Superior temporal gyrus (tissue), 1 donor: ENCODE results near the gene MIPEP.

Source experiments
- DNase-seq: peaks from one replicate; pipeline ENCODE4 v3.0.0-alpha.2; 2016; ENCODE audit errors: extremely low spot score

MIPEP gene

DNA sequence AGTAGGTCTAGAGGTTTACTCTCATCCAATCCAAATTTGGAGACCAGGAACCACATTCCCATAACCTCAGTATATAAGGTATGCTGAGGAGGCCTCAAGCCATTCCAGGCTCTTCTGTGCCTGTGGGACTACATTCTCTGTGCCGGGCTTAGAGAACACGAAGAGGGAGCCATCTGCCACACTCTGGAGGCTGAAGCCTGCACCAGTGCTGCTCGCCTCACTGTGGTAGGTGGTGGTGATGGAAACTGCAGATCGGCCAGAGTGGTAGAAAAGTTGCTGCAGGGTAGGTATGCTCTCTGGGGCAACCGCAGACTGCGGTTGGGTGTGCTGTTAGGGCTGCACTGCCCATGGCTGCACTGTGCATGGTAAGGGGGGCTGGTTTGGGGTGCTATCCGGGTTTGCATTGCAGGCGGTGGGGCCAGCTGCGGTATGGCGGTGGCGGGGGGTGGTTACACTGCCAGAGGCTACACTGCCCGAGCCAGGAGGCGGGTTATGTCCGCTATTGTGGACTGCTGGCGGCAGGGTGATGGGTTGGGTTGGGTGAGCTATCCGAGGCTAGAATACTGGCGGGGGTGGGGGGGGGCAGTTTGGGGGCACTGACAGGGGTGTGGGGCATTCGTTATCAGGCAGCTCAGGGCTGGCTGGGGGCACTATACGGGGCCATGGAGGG lies 174.0 kb downstream of the MIPEP start:
- DNase-seq = no peak

DNA sequence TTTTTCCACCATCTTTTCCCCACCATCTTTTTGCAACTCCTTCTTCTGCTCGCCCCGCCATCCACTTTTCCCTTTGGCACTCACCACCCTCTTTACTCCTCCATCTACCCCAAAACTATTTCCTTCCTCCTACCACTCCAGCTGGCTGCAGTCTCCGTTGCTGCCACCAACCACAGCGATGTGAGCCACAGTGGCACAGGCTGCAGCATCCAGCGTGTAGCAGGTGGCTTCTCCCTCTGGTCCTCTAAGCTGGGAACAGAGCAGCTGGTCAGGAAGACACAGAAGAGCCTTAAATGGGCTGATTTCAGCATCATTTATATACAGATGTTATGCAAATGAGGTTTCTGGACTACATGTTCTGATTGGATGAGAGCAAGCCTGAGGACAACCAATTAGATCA lies 174.5 kb downstream of the MIPEP start:
- no peak for DNase-seq

DNA sequence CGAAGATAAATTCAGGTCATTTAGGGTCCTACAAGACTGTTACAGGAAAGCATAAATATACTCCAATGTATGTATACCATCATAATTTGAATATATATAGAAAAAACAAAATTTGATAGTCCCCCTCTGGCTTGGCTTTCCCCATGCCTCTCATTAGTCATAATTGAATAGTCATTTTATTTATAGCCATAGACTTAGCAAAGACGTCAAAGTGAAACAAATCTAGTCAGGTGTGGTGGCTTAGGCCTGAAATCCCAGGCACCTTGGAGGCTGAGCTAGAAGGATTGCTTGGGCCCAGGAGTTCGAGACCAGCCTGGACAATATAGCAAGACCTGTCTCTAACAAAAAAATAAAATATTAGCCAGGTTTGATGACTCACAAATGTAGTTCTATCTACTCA lies 177.8 kb downstream of the MIPEP start:
- DNase-seq = no peak

DNA sequence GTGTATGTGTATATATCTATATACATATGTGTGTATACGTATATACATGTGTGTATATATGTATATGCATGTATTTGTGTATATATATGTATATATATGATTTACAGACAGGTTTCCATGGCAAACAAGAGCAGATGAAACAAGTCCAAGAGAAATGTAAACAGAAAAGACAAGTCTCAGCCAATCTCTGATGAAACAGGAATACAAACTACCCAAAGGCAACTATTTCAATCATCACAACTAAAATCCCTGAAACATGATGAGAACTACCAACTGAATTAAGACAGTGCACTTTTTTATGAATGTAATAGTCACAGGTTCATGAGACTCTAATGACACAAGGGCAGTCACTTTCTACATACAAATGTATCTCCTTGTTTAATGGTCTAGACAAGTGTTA lies 178.8 kb downstream of the MIPEP start:
- DNase-seq = no peak

DNA sequence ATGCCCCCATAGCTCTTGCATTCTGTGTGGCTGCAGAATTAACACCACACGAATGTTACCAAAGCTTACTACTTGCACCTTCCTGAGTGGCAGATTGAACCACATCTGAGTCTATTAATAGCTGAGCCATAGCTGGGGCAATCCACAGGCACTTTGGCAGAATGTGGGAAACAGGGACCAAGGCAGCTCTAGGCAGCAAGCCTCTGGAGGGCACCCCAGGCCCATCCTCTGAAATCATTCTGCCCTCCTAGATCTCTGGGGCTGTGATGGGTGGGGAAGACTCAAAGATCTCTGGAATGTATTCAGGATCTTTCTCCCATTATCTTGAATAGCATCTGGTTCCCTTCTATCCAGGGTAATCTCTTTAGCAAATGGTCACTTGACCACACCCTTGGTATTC lies 179.7 kb downstream of the MIPEP start:
- no peak for DNase-seq

DNA sequence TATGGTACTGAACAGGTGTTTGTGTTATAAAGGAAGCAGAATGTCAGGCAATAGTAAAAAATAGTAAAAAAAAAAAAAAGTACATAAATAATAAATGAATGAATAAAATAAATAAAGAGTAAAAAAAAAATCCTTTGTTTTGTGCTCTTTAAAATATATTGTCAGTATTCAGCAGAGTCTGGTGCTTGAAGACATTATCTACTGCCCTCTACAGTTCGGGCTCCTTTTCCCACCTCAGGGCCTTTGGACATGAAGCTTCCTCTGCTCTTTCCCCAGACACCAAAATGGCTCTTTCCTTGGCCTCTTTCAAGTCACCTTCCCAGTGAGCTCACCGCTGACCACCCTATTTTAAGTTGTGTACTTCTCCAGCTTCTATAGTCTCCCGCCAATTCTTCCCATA lies 181.5 kb downstream of the MIPEP start:
- DNase-seq = no peak

DNA sequence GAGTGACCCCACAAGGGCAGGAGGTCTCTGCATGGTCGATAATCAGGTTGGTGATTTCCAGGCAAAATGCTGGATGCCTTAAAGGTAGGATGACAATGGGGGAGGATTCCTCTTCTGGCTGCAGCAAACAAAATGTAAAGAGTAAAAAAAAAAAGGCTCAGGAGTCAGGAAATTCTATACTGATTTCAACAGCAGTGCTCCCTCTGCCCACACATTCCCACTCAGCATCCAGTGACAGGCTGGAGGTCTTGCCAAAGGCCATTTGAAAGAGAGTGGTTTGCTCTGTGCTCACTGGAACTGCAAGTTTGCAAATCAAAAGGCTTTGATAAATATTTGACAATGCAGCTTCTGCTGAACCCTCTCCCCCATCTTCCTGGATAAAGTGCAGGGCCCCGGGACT lies 183.6 kb downstream of the MIPEP start:
- no peak for DNase-seq

DNA sequence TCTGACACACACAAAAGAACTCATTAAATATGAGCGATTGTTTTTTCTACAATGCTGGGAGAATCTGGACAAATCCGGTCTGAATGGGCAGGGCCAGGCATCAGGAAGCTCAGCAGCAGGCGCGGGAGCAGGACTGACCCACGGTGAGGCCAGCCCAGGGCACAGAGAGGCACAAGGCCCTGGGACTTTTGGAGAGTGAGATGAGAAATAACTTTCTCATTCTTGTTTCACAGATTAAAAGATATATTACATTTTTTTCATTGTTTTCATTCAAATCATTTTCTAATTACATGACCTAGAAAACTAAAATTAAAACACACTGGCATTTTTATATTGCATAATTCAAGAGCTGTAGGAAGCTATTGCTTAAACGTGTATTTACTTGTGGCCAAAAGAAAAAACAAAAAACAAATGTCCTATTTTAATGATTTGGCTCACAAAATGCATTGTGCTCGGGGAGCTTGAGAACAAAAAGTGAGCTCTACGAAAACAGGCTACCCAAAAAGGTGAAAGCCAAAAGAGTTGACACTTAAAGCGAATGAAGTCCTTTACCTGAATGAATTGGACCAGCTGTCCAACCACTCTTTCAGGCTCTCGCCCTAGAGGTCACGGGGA lies 185.8 kb downstream of the MIPEP start:
- no peak for DNase-seq

DNA sequence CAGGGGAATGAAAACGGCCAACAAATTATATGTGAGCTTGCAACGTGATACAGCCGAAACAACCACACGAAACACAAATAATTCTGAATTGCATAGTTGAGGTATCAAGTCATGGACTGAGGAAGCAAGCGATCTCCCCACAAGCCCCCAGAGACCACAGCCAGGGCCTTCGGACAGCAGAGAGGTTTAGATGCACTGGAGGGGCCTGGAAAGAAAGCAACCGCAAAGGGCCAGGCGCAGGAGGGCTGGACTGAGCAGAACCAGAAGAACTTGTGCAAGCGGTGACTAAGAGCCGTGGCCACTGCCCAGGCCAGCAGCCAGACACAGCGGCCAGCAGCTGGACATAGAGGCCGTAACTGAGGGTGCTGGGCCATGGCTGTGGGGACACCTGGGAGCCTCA lies 187.6 kb downstream of the MIPEP start:
- no peak for DNase-seq

DNA sequence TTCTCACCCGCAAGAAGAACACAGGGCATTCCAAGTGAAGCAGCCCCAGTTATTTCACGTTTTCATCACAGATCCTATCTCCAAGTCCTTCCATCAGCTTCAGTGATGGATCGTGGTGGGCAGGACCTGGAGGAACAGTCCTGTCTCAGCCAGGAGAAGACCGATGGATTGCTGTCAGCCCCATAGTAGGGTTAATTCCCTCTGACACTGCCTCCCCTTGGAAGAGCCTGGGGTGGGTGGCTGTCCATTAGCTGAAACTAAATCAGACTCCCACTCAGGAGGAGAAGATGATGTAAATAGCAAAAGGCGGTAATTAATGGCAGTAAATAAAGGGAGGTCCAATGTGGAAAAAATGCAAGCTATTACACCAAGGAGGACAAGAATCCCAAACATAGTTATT lies 188.0 kb downstream of the MIPEP start:
- no peak for DNase-seq

DNA sequence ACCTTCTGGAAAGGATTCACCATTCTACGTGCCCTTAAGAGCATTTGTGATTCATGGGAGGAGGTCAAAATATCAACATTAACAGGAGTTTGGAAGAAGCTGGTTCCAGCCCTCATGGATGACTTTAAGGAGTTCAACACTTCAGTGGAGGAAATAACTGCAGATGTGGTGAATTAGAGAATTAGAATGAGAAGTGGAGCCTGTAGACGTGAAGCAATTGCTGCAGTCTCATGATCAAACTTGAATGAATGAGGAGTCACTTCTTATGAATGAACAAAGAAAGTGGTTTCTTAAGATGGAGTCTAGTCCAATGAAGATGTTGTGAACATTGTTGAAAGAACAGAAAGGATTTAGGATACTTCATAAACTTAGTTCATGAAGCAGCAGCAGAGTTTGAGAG lies 189.9 kb downstream of the MIPEP start:
- no peak for DNase-seq

DNA sequence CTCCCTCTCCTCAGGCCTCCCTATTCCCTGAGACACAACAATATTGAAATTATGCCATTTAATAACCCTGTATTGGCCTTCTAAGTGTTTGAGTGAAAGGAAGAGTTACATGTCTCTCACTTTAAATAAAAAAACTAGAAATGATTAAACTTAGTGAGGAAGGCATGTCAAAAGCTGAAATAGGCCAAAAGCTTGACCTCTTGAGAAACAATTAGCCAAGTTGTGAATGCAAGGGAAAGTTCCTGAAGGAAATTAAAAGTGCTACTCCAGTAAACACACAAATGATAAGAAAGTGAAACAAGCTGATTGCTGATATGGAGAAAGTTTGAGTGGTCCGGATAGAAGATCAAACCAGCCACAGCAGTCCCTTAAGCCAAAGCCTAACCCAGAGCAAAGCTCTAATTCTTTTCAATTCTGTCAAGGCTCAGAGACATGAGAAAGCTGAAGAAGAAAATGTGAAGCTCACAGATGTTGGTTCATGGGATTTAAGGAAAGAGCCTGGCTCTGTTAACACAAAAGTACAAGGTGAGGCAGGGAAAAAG lies 191.4 kb downstream of the MIPEP start:
- DNase-seq = no peak

DNA sequence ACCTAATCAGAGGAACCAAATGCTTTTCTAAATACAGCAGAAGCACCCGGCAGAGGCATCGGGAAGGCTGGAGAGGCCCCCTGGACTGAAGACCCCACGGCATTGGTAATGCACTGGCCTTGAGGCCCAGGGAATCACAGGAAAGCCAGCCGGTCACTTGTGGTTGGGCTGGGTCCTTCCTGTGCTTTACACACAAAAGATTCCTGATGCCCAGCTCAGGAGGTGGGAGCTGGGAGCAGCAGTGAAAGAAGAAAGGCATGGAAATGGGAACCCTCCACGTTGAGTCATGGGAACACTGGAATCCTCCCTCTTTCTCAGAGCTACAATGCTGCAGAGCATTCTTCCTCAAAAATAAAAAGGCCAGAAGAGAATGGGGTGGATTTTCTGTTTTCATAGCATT lies 192.6 kb downstream of the MIPEP start:
- no peak for DNase-seq

DNA sequence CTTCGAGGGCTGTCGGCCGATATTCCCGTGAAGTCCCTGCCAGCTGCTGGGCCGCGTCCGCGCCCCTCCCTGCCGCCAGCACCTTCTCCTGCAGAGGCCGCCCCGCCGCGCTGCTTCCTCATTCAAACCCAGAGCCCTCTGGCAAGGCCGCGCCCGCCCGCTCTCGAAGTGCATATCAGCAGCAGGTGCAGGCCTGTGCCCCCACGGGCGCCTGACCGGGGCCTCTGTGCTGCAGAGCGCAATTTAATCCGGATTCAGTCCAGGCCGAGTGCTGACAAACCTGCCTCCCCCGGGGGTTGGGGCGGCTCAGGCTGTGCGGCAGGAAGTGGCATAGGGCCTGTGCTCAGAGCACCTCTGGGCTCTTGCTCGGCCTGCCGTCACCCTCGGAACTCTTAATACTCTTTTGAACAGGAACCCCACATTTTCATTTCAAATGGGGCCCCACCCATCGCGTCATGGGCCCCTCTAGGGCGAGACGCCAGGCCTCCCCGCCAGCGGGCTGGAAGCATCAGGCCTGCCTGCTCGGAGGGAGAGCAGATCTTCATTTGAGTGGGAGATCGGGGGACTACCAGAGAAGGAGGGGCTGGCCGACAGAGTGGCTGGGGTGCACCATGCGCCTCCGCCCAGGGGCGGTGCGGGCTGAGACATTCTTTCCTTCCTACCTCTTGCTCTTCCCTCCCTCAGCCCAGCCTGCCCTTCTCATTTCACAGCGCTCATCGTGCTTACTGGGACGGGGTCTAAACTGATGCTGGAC lies 193.3 kb downstream of the MIPEP start:
- DNase-seq = no peak

DNA sequence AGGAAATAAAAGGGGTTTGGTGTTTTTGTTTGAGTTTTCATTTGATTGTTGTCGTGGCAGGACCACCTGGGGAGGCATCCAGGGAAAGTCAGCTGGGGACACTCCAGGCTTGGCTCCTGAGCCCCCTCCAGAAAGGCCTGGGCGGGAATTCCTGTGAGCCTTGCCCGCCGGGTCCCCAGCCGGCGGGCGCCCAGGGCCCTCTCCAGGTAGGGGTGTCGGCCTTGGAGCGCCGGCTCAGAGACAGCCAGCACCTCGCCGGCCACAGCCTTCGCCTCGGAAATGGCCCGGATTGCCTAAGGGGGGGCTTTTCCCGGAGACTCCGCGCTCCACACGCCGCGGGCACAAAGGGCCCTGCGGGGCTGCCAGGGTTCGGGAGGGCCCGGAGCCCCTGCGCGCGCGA lies 194.0 kb downstream of the MIPEP start:
- no peak for DNase-seq

DNA sequence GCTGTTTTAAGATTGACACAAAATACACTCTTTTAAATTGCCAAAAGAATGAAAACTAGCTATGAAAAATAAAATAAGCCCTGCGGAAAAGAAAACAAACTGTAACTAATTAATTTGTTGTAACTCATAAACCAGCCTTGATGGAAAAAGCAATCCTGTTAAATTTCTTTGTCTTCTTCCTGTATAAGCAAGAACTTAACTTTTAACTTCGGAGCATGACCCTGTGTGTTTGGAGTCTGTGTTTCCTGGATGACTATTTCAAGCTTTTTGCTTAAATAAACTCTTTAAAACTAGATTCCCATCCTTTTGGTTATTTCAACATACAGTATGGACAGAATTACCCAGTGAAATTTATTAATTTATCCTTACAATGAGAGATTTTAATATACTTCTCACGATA lies 196.4 kb downstream of the MIPEP start:
- DNase-seq = no peak

DNA sequence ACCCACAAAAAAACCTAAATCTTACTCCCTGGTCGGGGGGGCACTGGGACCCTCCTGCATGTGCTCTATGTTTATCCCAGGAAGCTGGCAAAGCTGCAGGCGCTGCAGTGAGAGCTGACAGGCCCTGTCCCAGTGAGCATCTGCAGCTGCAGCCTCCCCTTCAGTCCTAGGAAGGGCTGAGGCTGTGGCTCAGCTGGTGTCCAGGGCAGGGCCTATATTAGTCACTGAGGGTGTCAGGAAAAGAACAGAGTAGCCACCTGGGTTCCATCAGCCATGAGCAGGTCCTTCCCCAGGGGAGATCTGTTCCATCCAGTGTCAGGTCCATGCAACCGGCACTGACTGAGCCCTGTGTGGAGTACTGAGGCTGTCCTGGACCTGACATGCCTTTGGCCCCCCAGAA lies 198.5 kb downstream of the MIPEP start:
- no peak for DNase-seq

DNA sequence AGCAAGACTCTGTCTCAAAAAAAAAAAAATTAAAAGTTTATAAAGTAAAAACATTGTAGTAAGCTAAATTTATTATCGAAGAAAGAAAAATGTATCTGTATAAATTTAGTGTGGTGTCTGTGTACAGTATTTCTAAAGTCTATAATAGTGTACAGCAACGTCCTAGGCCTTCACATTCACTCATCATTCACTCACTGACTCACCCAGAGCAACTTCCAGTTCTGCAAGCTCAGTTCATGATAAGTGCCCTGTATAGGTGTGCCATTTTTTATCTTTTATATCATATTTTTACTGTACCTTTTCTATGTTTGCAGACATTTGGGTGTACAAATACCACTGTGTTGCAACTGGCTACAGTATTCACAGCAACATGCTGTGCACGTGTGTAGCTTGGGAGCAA lies 200.9 kb downstream of the MIPEP start:
- no peak for DNase-seq

DNA sequence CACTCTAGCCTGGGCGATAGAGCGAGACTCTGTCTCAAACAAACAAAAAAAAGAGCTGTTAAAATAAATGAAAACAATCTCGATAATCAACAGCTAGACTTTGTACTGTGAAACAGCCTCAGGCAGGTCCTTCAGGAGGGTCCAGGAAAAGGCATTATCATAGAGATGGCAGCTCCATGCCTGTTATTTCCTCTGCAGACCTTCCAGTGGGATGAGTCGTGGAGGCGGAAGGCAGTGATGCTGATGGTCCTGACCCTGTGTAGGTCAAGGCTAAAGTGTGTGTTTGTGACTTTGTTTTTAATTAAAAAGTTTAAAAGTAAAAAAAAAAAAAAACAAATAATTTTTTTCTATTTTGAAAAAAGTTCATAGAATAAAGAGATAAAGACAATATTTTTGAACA lies 201.6 kb downstream of the MIPEP start:
- DNase-seq = no peak

DNA sequence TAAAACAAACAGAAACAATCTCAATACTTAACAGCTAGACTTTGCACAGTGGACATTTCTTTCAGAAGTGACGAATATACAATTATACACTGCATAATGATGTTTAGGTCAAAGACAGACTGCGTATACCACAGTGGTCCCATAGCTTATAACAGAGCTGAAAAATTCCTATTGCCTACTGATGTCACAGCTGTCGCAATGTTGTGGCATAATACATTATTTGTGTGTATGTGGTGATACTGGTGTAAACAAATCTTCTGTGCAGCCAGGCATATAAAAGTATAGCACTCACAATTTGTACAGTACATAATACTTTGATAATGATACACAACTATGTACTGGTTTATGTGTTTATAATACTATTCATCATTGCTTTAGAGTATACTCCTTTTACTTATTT lies 202.3 kb downstream of the MIPEP start:
- DNase-seq = no peak

DNA sequence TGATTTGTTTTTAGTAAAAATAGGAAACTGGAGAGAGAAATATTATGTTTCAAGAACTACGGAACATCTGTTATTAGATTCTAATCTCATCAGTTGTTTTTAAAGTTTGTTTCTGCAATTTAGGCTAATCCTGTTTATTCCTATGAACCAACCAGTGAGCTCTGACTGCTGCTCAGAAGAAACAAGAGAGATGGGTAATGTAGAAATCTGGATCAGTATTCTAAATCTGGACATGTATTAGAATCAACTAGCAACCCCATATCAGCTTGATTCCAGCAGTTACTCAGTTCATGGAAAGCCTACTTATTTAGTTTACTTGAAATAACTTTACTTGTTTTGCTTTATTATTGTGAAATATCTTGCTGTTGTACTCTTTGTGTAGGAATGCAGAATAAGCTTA lies 203.8 kb downstream of the MIPEP start:
- no peak for DNase-seq

DNA sequence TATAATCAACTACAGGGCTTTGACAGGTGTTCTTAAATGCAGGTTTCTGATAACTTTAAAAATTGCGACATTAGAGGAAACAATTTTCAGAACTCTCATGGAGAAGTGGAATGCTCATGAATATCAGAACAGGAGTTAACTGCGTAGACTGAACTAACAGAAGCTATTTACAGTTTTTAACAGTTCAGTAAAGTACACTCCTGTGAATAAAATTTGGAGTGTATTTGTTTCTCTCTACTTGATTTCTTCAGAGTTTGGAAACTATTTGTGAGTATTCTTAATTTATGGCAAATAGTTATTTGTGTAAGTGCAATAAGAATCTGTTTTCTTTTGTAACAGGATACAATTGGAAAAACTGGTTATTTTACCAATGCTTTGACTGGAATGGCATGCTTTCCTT lies 204.6 kb downstream of the MIPEP start:
- no peak for DNase-seq

DNA sequence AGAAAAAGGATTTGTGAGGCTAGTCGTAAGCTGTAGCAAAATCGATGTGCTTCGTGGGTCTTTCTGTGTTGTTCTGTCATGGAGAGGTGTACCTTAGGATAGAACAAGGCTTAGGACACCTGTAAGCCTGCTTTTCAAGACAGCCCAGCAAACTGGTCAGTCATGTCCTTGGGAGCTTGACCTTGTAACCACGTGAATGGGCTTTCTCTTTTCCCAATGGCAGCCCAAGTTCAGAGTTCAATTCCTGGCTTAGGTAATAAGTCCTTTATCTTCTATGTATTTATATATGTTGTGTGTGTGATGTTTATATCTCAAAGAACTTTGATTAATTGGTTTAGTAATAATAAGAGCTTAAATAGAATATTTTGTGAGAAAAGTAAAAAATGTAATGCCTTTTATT lies 206.1 kb downstream of the MIPEP start:
- no peak for DNase-seq
